GDM1 (cell line): Measurements from ENCODE around the gene PDK1.

Experiments
- DNase-seq: peaks from one replicate; lab custom pipeline; 2025; lab: John Stamatoyannopoulos, UW

PDK1 gene

DNA sequence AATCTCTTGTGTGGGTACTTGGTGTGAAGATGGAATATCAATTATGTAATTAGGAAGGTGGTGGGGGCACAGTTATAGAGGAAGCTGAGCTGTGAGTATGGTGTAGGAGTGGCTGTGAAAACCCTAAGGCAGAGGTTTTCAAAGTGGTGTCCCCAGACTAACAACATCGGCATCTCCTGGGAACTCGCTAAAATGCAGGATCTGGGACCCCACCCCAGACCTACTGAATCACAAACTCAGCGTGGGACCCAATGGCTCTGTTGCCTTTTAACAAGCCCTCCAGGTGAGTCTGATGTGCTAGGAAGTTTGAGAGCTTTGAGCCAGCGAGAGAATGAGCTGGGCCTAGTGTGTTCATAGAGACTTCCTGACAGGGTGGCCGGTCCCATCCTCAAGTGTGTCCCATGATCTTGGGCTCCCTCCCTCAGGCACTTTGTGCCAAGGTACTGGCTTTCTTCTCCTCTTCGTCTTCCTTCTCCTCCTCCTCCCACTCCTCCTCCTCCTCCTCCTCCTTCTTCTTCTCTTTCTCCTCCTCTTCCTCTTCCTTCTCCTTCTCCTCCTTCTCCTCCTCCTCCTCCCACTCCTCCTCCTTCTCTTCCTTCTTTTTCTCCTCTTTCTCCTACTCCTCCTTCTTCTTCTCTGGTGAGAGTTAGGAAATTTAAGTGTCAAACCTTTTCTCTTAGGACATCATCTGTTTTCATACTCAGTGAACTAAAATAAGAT, 86.6 kb downstream of the PDK1 start:
- DNase-seq: no peak

DNA sequence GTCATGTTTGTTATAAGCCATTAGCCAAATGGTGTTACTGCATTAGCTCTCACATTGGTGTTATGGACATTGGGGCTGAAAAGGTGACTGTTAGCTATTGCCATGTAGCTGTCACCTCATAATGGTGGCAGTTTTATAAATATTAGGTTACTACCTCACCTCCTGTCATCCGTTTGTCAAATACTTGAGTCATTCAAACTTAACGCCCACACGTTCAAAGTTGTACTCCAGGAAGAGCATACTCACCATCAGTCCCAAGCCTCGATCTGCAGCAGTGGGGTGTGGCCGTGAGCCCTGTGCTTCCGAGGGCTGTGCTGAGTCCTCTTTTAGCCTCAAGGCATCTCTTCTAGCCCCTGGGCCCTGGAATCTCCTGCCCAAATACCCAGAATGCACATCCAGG, 87.3 kb downstream of the PDK1 start:
- no peak for DNase-seq

DNA sequence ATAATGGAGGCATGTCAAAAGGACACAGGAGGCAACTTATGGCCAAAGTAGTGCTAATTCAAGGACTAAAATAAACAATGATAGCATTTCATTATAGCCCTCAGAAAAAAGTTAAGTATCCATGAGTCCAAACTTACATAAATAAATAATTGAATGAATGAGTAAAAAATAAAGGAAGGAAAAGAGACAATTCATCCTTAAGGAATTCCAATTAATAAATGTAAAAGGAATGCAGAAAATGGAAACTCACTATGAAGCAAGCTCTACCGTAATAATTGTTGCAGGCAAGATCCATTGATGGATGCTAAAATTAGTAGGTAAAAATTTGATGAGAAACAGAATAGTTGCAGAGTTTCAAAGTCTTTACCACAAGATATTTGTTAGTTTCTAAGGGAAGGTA, 91.5 kb downstream of the PDK1 start:
- DNase-seq: no peak

DNA sequence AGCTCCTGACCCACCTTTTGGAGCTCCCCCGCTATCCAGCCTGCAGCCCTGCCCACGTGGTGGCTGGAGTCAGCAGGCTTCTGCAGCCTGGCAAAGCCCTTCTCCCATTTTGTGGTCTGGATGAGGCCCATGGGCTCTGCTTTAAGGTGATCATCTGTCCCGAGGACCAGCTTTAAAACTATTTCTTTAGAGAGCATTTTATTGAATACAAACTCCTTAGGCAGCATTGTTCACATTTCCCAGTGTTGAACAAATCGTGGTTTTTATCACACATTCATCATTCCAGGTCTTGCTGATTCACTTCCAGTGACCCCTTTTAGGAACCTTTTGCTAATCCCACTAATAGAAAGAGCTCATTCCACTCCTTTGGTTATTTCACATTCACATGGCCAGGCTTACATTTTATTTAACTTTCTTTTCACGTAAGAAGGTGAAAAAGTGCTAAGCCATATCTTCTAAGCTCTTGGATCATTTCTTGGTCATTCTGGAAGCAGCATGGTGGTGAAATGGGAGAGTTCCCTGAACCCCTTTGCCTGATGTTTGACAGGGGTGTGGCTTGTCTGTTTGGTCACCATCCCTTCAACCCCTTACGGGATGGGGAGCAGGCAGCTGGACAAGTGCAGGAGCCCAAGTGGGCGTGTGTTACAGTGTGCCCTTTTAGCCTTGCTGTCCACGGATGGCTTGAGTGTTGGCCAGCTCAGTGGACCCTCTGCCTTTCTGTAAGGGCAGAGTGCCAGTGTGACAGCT, 99.4 kb downstream of the PDK1 start:
- no peak for DNase-seq

DNA sequence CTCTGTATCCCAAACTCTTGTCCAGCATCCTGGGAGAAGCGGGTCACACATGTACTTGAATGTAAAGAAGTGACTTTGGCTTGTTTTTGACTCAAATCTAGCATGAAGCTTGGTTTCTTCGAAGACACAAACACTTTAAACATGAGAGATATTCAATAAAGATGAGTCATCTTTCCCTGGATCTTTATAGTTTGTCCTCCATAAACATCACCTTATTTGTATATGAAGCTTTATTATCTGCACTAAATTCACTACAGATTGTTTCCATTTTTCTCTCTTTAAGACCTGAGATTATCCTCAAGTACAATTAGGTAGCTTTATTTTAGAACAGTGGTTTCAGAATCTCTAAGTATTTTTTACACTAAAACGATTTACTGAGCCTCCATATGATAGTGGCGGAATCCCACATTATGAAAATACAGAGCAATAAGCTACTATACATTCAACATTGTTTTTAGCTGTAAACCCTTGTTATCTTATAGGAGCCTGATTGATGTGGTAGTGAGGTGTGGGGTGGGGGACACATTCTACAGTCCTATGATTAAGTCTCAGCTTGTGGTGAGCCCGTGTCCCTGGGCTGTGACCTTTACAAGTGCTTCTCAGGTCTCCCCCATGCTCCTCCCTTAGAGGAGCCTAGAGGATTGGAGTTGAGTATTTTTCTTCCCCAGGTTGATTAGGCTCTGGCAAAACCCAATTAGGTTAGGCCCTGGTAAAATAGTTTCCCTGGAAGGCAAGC, 100.1 kb downstream of the PDK1 start:
- DNase-seq: no peak
